HepG2 (cell line): ENCODE data around the gene C16orf95. TPM values are rescaled to one million over a fixed set of nuclear protein-coding genes. Genes with fewer than 3 reads are reported as not detected.
A peak's percentile ranks its signal among the peaks of the same experiment; 100 is the strongest.

ENCODE experiments used
- AKAP8 ChIP-seq: sonication (generic); formaldehyde crosslinking; IDR thresholded peaks from 2 replicates; pipeline ENCODE4 v1.5.1; 2020; ENCODE audit warnings: mild to moderate bottlenecking, missing genetic modification reagents
- MYNN ChIP-seq: sonication (generic); formaldehyde crosslinking; IDR thresholded peaks from 2 replicates; pipeline ENCODE4 v1.4.0; 2020; ENCODE audit warnings: mild to moderate bottlenecking, low read depth, missing genetic modification reagents
- NR2F6 ChIP-seq, 2 experiments: IDR thresholded peaks; 2 replicates each; pipeline ENCODE4 v1.6.1; 2016; ENCODE audit warnings: antibody characterized with exemption in 1 of 2, mild to moderate bottlenecking in 1 of 2
- PITX1 ChIP-seq: sonication (generic); formaldehyde crosslinking; IDR thresholded peaks from 2 replicates; pipeline ENCODE4 v1.5.1; 2020; ENCODE audit warnings: mild to moderate bottlenecking, missing genetic modification reagents
- RBFOX2 ChIP-seq: fragments of 200-400 bp; formaldehyde crosslinking; IDR thresholded peaks from 2 replicates; pipeline ENCODE4 v1.6.1; 2017; ENCODE audit warnings: low read depth, mild to moderate bottlenecking, low read length
- TCF12 ChIP-seq, 2 experiments: fragments of 450-650 bp in 1 of 2; sonication (generic) in 1 of 2; formaldehyde crosslinking in 1 of 2; IDR thresholded peaks; 2 replicates each; pipeline versions ENCODE4 v1.6.1 to v1.8.0; 2017 to 2022; ENCODE audit warnings: antibody characterized with exemption in 1 of 2, mild to moderate bottlenecking in 1 of 2, missing genetic modification reagents in 1 of 2, moderate library complexity in 1 of 2
- YEATS2 ChIP-seq: sonication (generic); formaldehyde crosslinking; IDR thresholded peaks from 2 replicates; pipeline ENCODE4 v1.4.0; 2020; ENCODE audit warnings: missing genetic modification reagents, borderline replicate concordance
- ZBTB4 ChIP-seq: sonication (generic); formaldehyde crosslinking; IDR thresholded peaks from 2 replicates; pipeline ENCODE4 v1.4.0; 2020; ENCODE audit warnings: missing genetic modification reagents, mild to moderate bottlenecking, borderline replicate concordance
- ZNF17 ChIP-seq: sonication (generic); formaldehyde crosslinking; IDR thresholded peaks from 2 replicates; pipeline ENCODE4 v1.5.0; 2020; ENCODE audit warnings: mild to moderate bottlenecking, missing genetic modification reagents
- ZNF512B ChIP-seq: sonication (generic); formaldehyde crosslinking; IDR thresholded peaks from 2 replicates; pipeline ENCODE4 v1.5.1; 2020; ENCODE audit warnings: missing genetic modification reagents, mild to moderate bottlenecking, borderline replicate concordance
- ZNF761 ChIP-seq: sonication (generic); formaldehyde crosslinking; conservative IDR thresholded peaks from 2 replicates; pipeline ENCODE4 v1.4.0; 2020; ENCODE audit warnings: mild to moderate bottlenecking, missing genetic modification reagents
- ZNF800 ChIP-seq: sonication (generic); formaldehyde crosslinking; IDR thresholded peaks from 2 replicates; pipeline ENCODE4 v1.4.0; 2020; ENCODE audit warnings: missing genetic modification reagents
- polyA plus RNA-seq, 8 experiments: library from polyadenylated mRNA; depleted of rRNA in 3 of 8; stranded (reverse) in 7 of 8; unstranded in 1 of 8; fragments of >200 nt; fragmentation: Illumina TruSeq in 4 of 8; extraction: Trizol in 4 of 8; gene quantifications; 2 replicates each; pipeline versions ENCODE4 v1.2.1 to v1.2.3, GENCODE V29; 2011 to 2016; ENCODE audit warnings: low read depth in 4 of 8, missing spikeins in 1 of 8, mixed read lengths in 1 of 8; ENCODE audit not compliant: insufficient read depth in 1 of 8
- total RNA-seq, 5 experiments: library from RNA; depleted of rRNA; stranded (reverse); fragments of >200 nt; fragmentation: Illumina TruSeq; extraction: Trizol; gene quantifications; 2 replicates each; pipeline ENCODE4 v1.2.3, GENCODE V29; 2016; ENCODE audit warnings: low read depth in 1 of 5
- TF ChIP-seq, protein P1 (sequence below): sonication (generic); formaldehyde crosslinking; IDR thresholded peaks from 2 replicates; pipeline ENCODE4 v1.5.0; 2020; ENCODE audit warnings: mild to moderate bottlenecking, missing genetic modification reagents
- TF ChIP-seq, protein P2 (sequence below): sonication (generic); formaldehyde crosslinking; IDR thresholded peaks from 2 replicates; pipeline ENCODE4 v1.8.1; 2022; ENCODE audit warnings: mild to moderate bottlenecking, missing genetic modification reagents

The C16orf95 gene
- total and polyA plus RNA-seq, 2 of the 13 experiments (the other 11 are each of a cell fraction or from before 2014, with no cell fraction given): 2.8 to 8.6 TPM

GRCh38 chr16:87328846-87329245 is 11.7 kb upstream of the C16orf95 start (continued):
- TF ChIP-seq ZNF512B (CRISPR knock-in tag): no peak
- TF ChIP-seq ZNF17 (CRISPR knock-in tag): no peak
- TF ChIP-seq AKAP8 (CRISPR knock-in tag): 0 out of 2 replicates have a peak, but pooled peaks have one; percentile 10
- no peak for TF ChIP-seq NR2F6 (IDR thresholded peaks at IDR 0.05)
- TF ChIP-seq NR2F6 (CRISPR knock-in tag; IDR thresholded peaks at IDR 0.05): no peak
- TF ChIP-seq ZBTB4 (CRISPR knock-in tag): no peak
- no peak for TF ChIP-seq ZNF761 (CRISPR knock-in tag)
- no peak for TF ChIP-seq ZNF800
- TF ChIP-seq, protein P1, sequence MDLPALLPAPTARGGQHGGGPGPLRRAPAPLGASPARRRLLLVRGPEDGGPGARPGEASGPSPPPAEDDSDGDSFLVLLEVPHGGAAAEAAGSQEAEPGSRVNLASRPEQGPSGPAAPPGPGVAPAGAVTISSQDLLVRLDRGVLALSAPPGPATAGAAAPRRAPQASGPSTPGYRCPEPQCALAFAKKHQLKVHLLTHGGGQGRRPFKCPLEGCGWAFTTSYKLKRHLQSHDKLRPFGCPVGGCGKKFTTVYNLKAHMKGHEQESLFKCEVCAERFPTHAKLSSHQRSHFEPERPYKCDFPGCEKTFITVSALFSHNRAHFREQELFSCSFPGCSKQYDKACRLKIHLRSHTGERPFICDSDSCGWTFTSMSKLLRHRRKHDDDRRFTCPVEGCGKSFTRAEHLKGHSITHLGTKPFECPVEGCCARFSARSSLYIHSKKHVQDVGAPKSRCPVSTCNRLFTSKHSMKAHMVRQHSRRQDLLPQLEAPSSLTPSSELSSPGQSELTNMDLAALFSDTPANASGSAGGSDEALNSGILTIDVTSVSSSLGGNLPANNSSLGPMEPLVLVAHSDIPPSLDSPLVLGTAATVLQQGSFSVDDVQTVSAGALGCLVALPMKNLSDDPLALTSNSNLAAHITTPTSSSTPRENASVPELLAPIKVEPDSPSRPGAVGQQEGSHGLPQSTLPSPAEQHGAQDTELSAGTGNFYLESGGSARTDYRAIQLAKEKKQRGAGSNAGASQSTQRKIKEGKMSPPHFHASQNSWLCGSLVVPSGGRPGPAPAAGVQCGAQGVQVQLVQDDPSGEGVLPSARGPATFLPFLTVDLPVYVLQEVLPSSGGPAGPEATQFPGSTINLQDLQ (CRISPR knock-in tag): no peak
- no peak for TF ChIP-seq TCF12 (IDR thresholded peaks at IDR 0.05)
- no peak for TF ChIP-seq TCF12 (CRISPR knock-in tag; IDR thresholded peaks at IDR 0.05)
- no peak for TF ChIP-seq MYNN (CRISPR knock-in tag)
- TF ChIP-seq RBFOX2: no peak
- no peak for TF ChIP-seq YEATS2 (CRISPR knock-in tag)
- TF ChIP-seq, protein P2, sequence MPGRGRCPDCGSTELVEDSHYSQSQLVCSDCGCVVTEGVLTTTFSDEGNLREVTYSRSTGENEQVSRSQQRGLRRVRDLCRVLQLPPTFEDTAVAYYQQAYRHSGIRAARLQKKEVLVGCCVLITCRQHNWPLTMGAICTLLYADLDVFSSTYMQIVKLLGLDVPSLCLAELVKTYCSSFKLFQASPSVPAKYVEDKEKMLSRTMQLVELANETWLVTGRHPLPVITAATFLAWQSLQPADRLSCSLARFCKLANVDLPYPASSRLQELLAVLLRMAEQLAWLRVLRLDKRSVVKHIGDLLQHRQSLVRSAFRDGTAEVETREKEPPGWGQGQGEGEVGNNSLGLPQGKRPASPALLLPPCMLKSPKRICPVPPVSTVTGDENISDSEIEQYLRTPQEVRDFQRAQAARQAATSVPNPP (CRISPR knock-in tag): 0 out of 2 replicates have a peak, but pooled peaks have one; percentile 24
- TF ChIP-seq PITX1 (CRISPR knock-in tag): 0 out of 2 replicates have a peak, but pooled peaks have one; percentile 12
